Camera-type eye (tissue), 1 donor: ENCODE data around the gene ZNF648. TPM values are rescaled to one million over a fixed set of nuclear protein-coding genes. Genes with fewer than 3 reads are reported as not detected.

ENCODE experiments used
- total RNA-seq: library from RNA; depleted of rRNA; stranded (reverse); fragments of >200 nt; gene quantifications from one replicate; pipeline ENCODE4 v1.2.3, GENCODE V29; 2014

Gene ZNF648, protein sequence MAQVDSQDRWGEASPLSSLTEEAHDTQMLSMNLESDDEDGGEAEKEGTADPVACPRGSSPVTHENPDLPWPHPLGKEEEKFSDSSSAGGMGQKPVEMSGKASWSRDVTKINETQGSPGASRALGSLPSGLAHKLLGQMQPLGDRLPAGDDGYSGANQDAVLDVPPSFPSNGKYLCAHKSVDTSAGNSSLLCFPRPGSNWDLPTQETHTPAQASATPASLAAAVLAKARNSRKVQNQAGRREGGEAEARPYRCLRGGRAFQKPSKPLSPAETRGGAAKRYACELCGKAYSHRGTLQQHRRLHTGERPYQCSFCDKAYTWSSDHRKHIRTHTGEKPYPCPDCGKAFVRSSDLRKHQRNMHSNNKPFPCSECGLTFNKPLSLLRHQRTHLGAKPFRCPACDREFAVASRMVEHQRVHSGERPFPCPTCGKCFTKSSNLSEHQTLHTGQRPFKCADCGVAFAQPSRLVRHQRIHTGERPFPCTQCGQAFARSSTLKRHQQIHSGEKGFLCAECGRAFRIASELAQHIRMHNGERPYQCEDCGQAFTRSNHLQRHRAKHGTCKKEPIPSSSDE
- total RNA-seq: 0.71 TPM

DNA sequence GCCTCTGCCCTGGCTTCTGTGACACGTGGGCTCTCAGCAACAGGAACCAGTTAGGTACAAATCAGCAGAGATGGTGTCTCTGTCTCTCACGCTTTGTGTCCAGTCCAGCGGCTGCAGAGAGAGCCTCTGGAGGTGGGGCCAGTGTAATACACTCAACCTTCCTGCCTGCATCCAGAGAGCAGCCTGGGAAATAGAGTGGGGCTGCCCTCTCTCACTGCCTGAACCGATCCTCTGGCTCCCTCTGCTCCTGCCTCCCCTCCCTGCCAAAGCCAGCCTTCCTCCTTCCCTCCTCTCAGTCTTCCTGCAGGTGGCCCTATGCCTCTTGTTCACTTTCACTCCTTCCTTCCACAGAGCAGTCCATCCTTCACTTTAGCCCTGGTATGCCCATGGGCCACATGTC is at the start of gene ZNF648:
Gene ZNF648 (minus strand): TSS at position 119 of the 400 bp plus-strand sequence. CDS start 3,702 bp downstream, outside the sequence.

